CD14-positive monocyte (primary cell): ENCODE results near the gene GRB14. TPM values are rescaled to one million over a fixed set of nuclear protein-coding genes. Genes with fewer than 3 reads are reported as not detected.

Source experiments
- DNase-seq, 3 donors: peaks; one replicate each; pipeline ENCODE4 v3.0.0-alpha.2; 2011 to 2022
- H2AFZ ChIP-seq: 2 replicates; pipeline ENCODE4 v1.6.0; 2012; ENCODE audit warnings: mild to moderate bottlenecking, low read depth, low read length, inconsistent platforms; ENCODE audit not compliant: insufficient read depth, poor library complexity, severe bottlenecking
- H3K27ac ChIP-seq, 2 donors: 1 replicate in 1 of 2; 2 replicates in 1 of 2; pipeline ENCODE4 v1.5.1; 2012 to 2013; ENCODE audit warnings: low read length in 2 of 2, control low read depth in 1 of 2, inconsistent platforms in 1 of 2, low read depth in 1 of 2, mild to moderate bottlenecking in 1 of 2
- H3K27me3 ChIP-seq, 2 donors: one replicate each; pipeline versions ENCODE4 v1.6.0 to v1.6.1; 2011 to 2013; ENCODE audit warnings: low read length in 2 of 2; ENCODE audit not compliant: control insufficient read depth in 2 of 2, insufficient read depth in 2 of 2
- H3K36me3 ChIP-seq, 2 donors: replicated peaks in 1 of 2; 1 replicate in 1 of 2; 2 replicates in 1 of 2; pipeline versions ENCODE4 v1.5.1 to v1.6.1; 2012 to 2013; ENCODE audit warnings: low read length in 2 of 2, control low read depth in 1 of 2, inconsistent platforms in 1 of 2, mild to moderate bottlenecking in 1 of 2; ENCODE audit not compliant: insufficient read depth in 2 of 2, control insufficient read depth in 1 of 2
- H3K4me1 ChIP-seq, 2 donors: 1 replicate in 1 of 2; 2 replicates in 1 of 2; pipeline versions ENCODE4 v1.5.1 to v1.6.1; 2012 to 2013; ENCODE audit warnings: low read length in 2 of 2, control low read depth in 1 of 2, inconsistent platforms in 1 of 2, mild to moderate bottlenecking in 1 of 2, moderate library complexity in 1 of 2; ENCODE audit not compliant: insufficient read depth in 2 of 2, control insufficient read depth in 1 of 2
- H3K4me2 ChIP-seq: replicated peaks from 2 replicates; pipeline ENCODE3; 2012; ENCODE audit warnings: low read length, moderate library complexity, mild to moderate bottlenecking; ENCODE audit not compliant: poor library complexity, severe bottlenecking; ENCODE audit errors: extremely low read depth
- H3K4me3 ChIP-seq, 3 experiments: fragments of 200-600 bp in 1 of 3; sonication (generic) in 1 of 3; replicated peaks in 1 of 3; 1 replicate in 2 of 3; 2 replicates in 1 of 3; pipeline ENCODE4 v1.5.1; 2011 to 2013; ENCODE audit warnings: low read length in 3 of 3, mild to moderate bottlenecking in 3 of 3, control low read depth in 2 of 3, low read depth in 2 of 3, inconsistent platforms in 1 of 3, moderate library complexity in 1 of 3
- H3K79me2 ChIP-seq: 2 replicates; pipeline ENCODE4 v1.6.0; 2012; ENCODE audit warnings: mild to moderate bottlenecking, control low read depth, inconsistent platforms, low read length, moderate library complexity; ENCODE audit not compliant: insufficient read depth
- H3K9ac ChIP-seq: 2 replicates; pipeline ENCODE4 v1.6.0; 2017; ENCODE audit warnings: low read length, mild to moderate bottlenecking; ENCODE audit not compliant: insufficient read depth, poor library complexity, severe bottlenecking
- H3K9me3 ChIP-seq, 2 donors: replicated peaks in 1 of 2; 1 replicate in 1 of 2; 2 replicates in 1 of 2; pipeline versions ENCODE4 v1.5.1 to v1.6.1; 2012 to 2013; ENCODE audit warnings: low read length in 2 of 2, control low read depth in 1 of 2; ENCODE audit not compliant: control insufficient read depth in 1 of 2, insufficient read depth in 1 of 2
- H4K20me1 ChIP-seq: 2 replicates; pipeline ENCODE4 v1.6.0; 2012; ENCODE audit warnings: mild to moderate bottlenecking, low read length, control low read depth, moderate library complexity; ENCODE audit not compliant: insufficient read depth
- H3K27ac Mint-ChIP-seq, 7 donors: one replicate each; pipeline ENCODE4 v1.8.0; 2020; ENCODE audit warnings: mild to moderate bottlenecking in 7 of 7, mixed read lengths in 7 of 7, moderate library complexity in 6 of 7, inconsistent platforms in 2 of 7
- H3K27me3 Mint-ChIP-seq, 3 donors: one replicate each; pipeline ENCODE4 v1.8.0; 2021 to 2022; ENCODE audit warnings: low read depth in 3 of 3, mild to moderate bottlenecking in 3 of 3, mixed read lengths in 3 of 3, moderate library complexity in 3 of 3, inconsistent platforms in 1 of 3
- H3K36me3 Mint-ChIP-seq, 2 donors: one replicate each; pipeline ENCODE4 v1.8.0; 2020; ENCODE audit warnings: mixed read lengths in 2 of 2, inconsistent platforms in 1 of 2, mild to moderate bottlenecking in 1 of 2
- H3K4me1 Mint-ChIP-seq: one replicate; pipeline ENCODE4 v1.8.0; 2020; ENCODE audit warnings: mild to moderate bottlenecking, mixed read lengths
- H3K4me3 Mint-ChIP-seq, 2 donors: one replicate each; pipeline ENCODE4 v1.8.0; 2020; ENCODE audit warnings: mild to moderate bottlenecking in 2 of 2, mixed read lengths in 2 of 2, moderate library complexity in 1 of 2
- H3K9me3 Mint-ChIP-seq, 7 donors: one replicate each; pipeline ENCODE4 v1.8.0; 2020 to 2022; ENCODE audit warnings: mixed read lengths in 7 of 7, mild to moderate bottlenecking in 6 of 7, moderate library complexity in 6 of 7, inconsistent platforms in 2 of 7
- CTCF ChIP-seq: fragments of 200-600 bp; IDR thresholded peaks from one replicate; pipeline ENCODE4 v1.8.0; 2022; ENCODE audit warnings: antibody characterized with exemption, mild to moderate bottlenecking
- WGBS: methylation state at CpG from one replicate; pipeline ENCODE4 v1.1.5; 2013; ENCODE audit warnings: missing lambda C conversion rate; ENCODE audit not compliant: insufficient coverage; 5-methylcytosine and 5-hydroxymethylcytosine counted together
- intact Hi-C, 2 donors: fragments of 100-400 bp; cut with micrococcal nuclease; formaldehyde crosslinking; loops; one replicate each; pipeline versions ENCODE4 v1.15.0 to v1.15.1; 2023
- polyA plus RNA-seq, 3 donors: library from polyadenylated mRNA; depleted of rRNA in 1 of 3; unstranded in 2 of 3; stranded (reverse) in 1 of 3; fragments of 300-500 nt in 2 of 3; fragments of >200 nt in 1 of 3; fragmentation: Illumina TruSeq in 2 of 3; gene quantifications; 1 replicate in 2 of 3; 2 replicates in 1 of 3; pipeline ENCODE4 v1.2.3, GENCODE V29; 2012 to 2021

Gene GRB14
- polyA plus RNA-seq, 3 donors: 0.20 to 0.28 TPM; not detected in 1

GRCh38 chr2:164545484-164545883 is 75.8 kb downstream of the GRB14 start:
- WGBS: 80% methylated on average over 1 of the region's 5 CpGs

GRCh38 chr2:164542581-164543021 is 78.7 kb downstream of the GRB14 start:
- no peak for DNase-seq
- H3K27ac ChIP-seq: no peak overlapping the region
- H3K9me3 ChIP-seq: no peaks in the 10 kb centered on the region
- no peak overlapping the region for H3K4me2 ChIP-seq
- Mint-ChIP-seq H3K36me3 (no peaks in the 10 kb centered on the region), H3K4me3 (no peak overlapping the region), H3K27ac (no peak overlapping the region), H3K9me3 (peaks cover 0 to 3% (median 0%) of the 10 kb centered on the region in 7 donors), H3K27me3 (peaks cover 0 to 1% (median 0%) of the 10 kb centered on the region in 3 donors), H3K4me1 (no peaks in the 10 kb centered on the region)
- intact Hi-C loops: no loop called here
- H2AFZ ChIP-seq: no peak overlapping the region
- H3K9ac ChIP-seq: no peak overlapping the region
- H3K4me1 ChIP-seq: no peaks in the 10 kb centered on the region
- H4K20me1 ChIP-seq: no peaks in the 10 kb centered on the region
- no peaks in the 10 kb centered on the region for H3K27me3 ChIP-seq
- H3K79me2 ChIP-seq: no peaks in the 10 kb centered on the region
- H3K36me3 ChIP-seq: no peaks in the 10 kb centered on the region
- TF ChIP-seq CTCF: no peak
- no CpG with 5 or more reads among the region's 2 CpGs for WGBS
- no peak overlapping the region for H3K4me3 ChIP-seq

More at GRCh38 chr2:164545484-164545883, 75.8 kb downstream of the GRB14 start:
- Histone ChIP-seq H2AFZ (no peak overlapping the region), H4K20me1 (no peaks in the 10 kb centered on the region), H3K79me2 (no peaks in the 10 kb centered on the region), H3K4me1 (no peaks in the 10 kb centered on the region), H3K4me2 (no peak overlapping the region), H3K27ac (no peak overlapping the region), H3K9ac (no peak overlapping the region), H3K9me3 (no peaks in the 10 kb centered on the region), H3K27me3 (no peaks in the 10 kb centered on the region), H3K4me3 (no peak overlapping the region), H3K36me3 (no peaks in the 10 kb centered on the region)
- Mint-ChIP-seq H3K27ac (no peak overlapping the region), H3K9me3 (peaks cover 0 to 3% (median 2%) of the 10 kb centered on the region in 7 donors), H3K4me1 (no peaks in the 10 kb centered on the region), H3K36me3 (no peaks in the 10 kb centered on the region), H3K27me3 (peaks cover 0 to 2% (median 1%) of the 10 kb centered on the region in 3 donors), H3K4me3 (no peak overlapping the region)
- no peak for DNase-seq
- intact Hi-C loops: no loop called here
- TF ChIP-seq CTCF: no peak
